Natural killer cell (primary cell): ENCODE results near the gene PANX2. TPM values are rescaled to one million over a fixed set of nuclear protein-coding genes. Genes with fewer than 3 reads are reported as not detected.

Source experiments
- ATAC-seq, 3 donors: fragments of 150-1000 bp in 2 of 3; fragments of 200-7000 bp in 1 of 3; cut with Tn5 transposase; 1 replicate in 1 of 3; 2 replicates in 2 of 3; pipeline ENCODE4 v1.10.0; 2021; ENCODE audit warnings: mild to moderate bottlenecking in 2 of 3, moderate library complexity in 2 of 3
- DNase-seq, 2 donors: peaks; one replicate each; pipeline versions ENCODE4 v3.0.0 to v3.0.0-alpha.2; 2013 to 2021; ENCODE audit warnings: mixed read lengths in 1 of 2
- H3K27ac ChIP-seq: one replicate; pipeline ENCODE4 v1.5.1; 2013; ENCODE audit warnings: mild to moderate bottlenecking, low read length
- H3K27me3 ChIP-seq: one replicate; pipeline ENCODE4 v1.6.1; 2013; ENCODE audit warnings: low read length; ENCODE audit not compliant: control insufficient read depth, insufficient read depth
- H3K36me3 ChIP-seq: one replicate; pipeline ENCODE4 v1.6.1; 2013; ENCODE audit warnings: low read length; ENCODE audit not compliant: control insufficient read depth, insufficient read depth
- H3K4me1 ChIP-seq: one replicate; pipeline ENCODE4 v1.6.1; 2013; ENCODE audit warnings: low read length; ENCODE audit not compliant: control insufficient read depth, insufficient read depth
- H3K4me3 ChIP-seq: one replicate; pipeline ENCODE4 v1.5.1; 2013; ENCODE audit warnings: low read length
- H3K9me3 ChIP-seq: one replicate; pipeline ENCODE4 v1.6.1; 2013; ENCODE audit warnings: low read length; ENCODE audit not compliant: control insufficient read depth, insufficient read depth
- H3K27ac Mint-ChIP-seq, 2 donors: one replicate each; pipeline ENCODE4 v1.8.0; 2022; ENCODE audit warnings: mild to moderate bottlenecking in 2 of 2, mixed read lengths in 2 of 2, moderate library complexity in 1 of 2
- H3K27me3 Mint-ChIP-seq, 2 donors: one replicate each; pipeline ENCODE4 v1.8.0; 2022; ENCODE audit warnings: low read depth in 2 of 2, mixed read lengths in 2 of 2
- H3K36me3 Mint-ChIP-seq: one replicate; pipeline ENCODE4 v1.8.0; 2022; ENCODE audit warnings: mixed read lengths
- H3K4me1 Mint-ChIP-seq, 2 donors: one replicate each; pipeline ENCODE4 v1.8.0; 2022; ENCODE audit warnings: mixed read lengths in 2 of 2
- H3K4me3 Mint-ChIP-seq: one replicate; pipeline ENCODE4 v1.8.0; 2022; ENCODE audit warnings: mild to moderate bottlenecking, moderate library complexity, mixed read lengths
- H3K9me3 Mint-ChIP-seq, 2 donors: one replicate each; pipeline ENCODE4 v1.8.0; 2022; ENCODE audit warnings: mixed read lengths in 2 of 2
- CTCF ChIP-seq: fragments of 200-600 bp; IDR thresholded peaks from one replicate; pipeline ENCODE4 v1.8.0; 2022; ENCODE audit warnings: antibody characterized with exemption
- WGBS: methylation state at CpG from one replicate; pipeline ENCODE4 v1.1.7; 2013; ENCODE audit warnings: missing lambda C conversion rate; ENCODE audit not compliant: insufficient coverage; 5-methylcytosine and 5-hydroxymethylcytosine counted together
- intact Hi-C: fragments of 100-400 bp; cut with micrococcal nuclease; formaldehyde crosslinking; loops from one replicate; pipeline ENCODE4 v1.14.2; 2022
- total RNA-seq, 4 donors: library from RNA; stranded (reverse); fragments of 120-200 nt in 1 of 4; gene quantifications; one replicate each; pipeline versions ENCODE4 v1.2.3 to v1.2.4, GENCODE V29; 2013 to 2022

PANX2 gene
- total RNA-seq, 3 donors from 2014 or later (not counting 1 experiment from before 2014, with no cell fraction given), result 0.16 to 3.4 (median 0.27) TPM

- intact Hi-C loops, result no loop called here
- Histone ChIP-seq H3K4me1 (peaks cover 7% of the 10 kb centered on the region), H3K9me3 (no peaks in the 10 kb centered on the region), H3K27me3 (peaks cover 11% of the 10 kb centered on the region), H3K27ac (no peak overlapping the region), H3K36me3 (no peaks in the 10 kb centered on the region), H3K4me3 (no peak overlapping the region)
- DNase-seq (no peak), ATAC-seq (no peak)
- H3K27me3 Mint-ChIP-seq, result peaks cover 6 to 18% of the 10 kb centered on the region in 2 donors
- 90% methylated on average over 27 of the region's 27 CpGs for WGBS
- H3K36me3 Mint-ChIP-seq, result no peaks in the 10 kb centered on the region
- H3K4me3 Mint-ChIP-seq, result no peak overlapping the region
- H3K27ac Mint-ChIP-seq, result no peak overlapping the region
- H3K4me1 Mint-ChIP-seq, result peaks cover 2 to 8% of the 10 kb centered on the region in 2 donors
- TF ChIP-seq CTCF, result no peak
- no peaks in the 10 kb centered on the region for H3K9me3 Mint-ChIP-seq
Measured at GRCh38 chr22:50174382-50175190, 4.1 kb downstream of the PANX2 start.

- Mint-ChIP-seq H3K4me3 (no peak overlapping the region), H3K27ac (no peak overlapping the region), H3K4me1 (peaks cover 7 to 13% of the 10 kb centered on the region in 2 donors), H3K27me3 (peaks cover 6 to 21% of the 10 kb centered on the region in 2 donors), H3K36me3 (no peaks in the 10 kb centered on the region), H3K9me3 (no peaks in the 10 kb centered on the region)
- no peaks in the 10 kb centered on the region for H3K9me3 ChIP-seq
- no peak for TF ChIP-seq CTCF
- H3K27ac ChIP-seq, result no peak overlapping the region
- 91% methylated on average over 6 of the region's 6 CpGs for WGBS
- DNase-seq (no peak), ATAC-seq (no peak)
- H3K4me1 ChIP-seq, result peaks cover 12% of the 10 kb centered on the region
- no peaks in the 10 kb centered on the region for H3K36me3 ChIP-seq
- intact Hi-C loops, result no loop called here
- no peak overlapping the region for H3K4me3 ChIP-seq
- H3K27me3 ChIP-seq, result peaks cover 11% of the 10 kb centered on the region
Measured at GRCh38 chr22:50175191-50175461, 4.6 kb downstream of the PANX2 start.

- H3K27ac ChIP-seq, result no peak overlapping the region
- no peak for DNase-seq
- Mint-ChIP-seq H3K27ac (no peak overlapping the region), H3K9me3 (no peaks in the 10 kb centered on the region), H3K4me1 (peaks cover 9 to 11% of the 10 kb centered on the region in 2 donors), H3K4me3 (no peak overlapping the region), H3K36me3 (no peaks in the 10 kb centered on the region), H3K27me3 (peaks cover 2 to 17% of the 10 kb centered on the region in 2 donors)
- ATAC-seq, result no peak
- peaks cover 9% of the 10 kb centered on the region for H3K27me3 ChIP-seq
- TF ChIP-seq CTCF, result no peak
- H3K4me1 ChIP-seq, result peaks cover 14% of the 10 kb centered on the region
- intact Hi-C loops, result no loop called here
- H3K36me3 ChIP-seq, result no peaks in the 10 kb centered on the region
- H3K9me3 ChIP-seq, result no peaks in the 10 kb centered on the region
- no peak overlapping the region for H3K4me3 ChIP-seq
- 74% methylated on average over 27 of the region's 27 CpGs for WGBS
Measured at GRCh38 chr22:50175921-50176849, 5.7 kb downstream of the PANX2 start.
